GM12878 (cell line): ENCODE results near the gene C1S. TPM values are rescaled to one million over a fixed set of nuclear protein-coding genes. Genes with fewer than 3 reads are reported as not detected.

Source experiments
- CHD1 ChIP-seq: IDR thresholded peaks from 2 replicates; pipeline ENCODE4 v1.6.1; 2012; ENCODE audit warnings: low read depth, low read length, improper control_type of control experiment
- EED ChIP-seq: sonication (generic); IDR thresholded peaks from 2 replicates; pipeline ENCODE4 v1.6.1; 2016; ENCODE audit warnings: antibody characterized with exemption, low read depth
- EZH2 ChIP-seq: IDR thresholded peaks from 2 replicates; pipeline ENCODE4 v1.6.1; 2012; ENCODE audit warnings: low read depth, mild to moderate bottlenecking, control low read depth, inconsistent platforms, low read length, borderline replicate concordance; ENCODE audit not compliant: control insufficient read depth
- HDGF ChIP-seq: fragments of 450-650 bp; IDR thresholded peaks from 2 replicates; pipeline ENCODE4 v1.6.1; 2016; ENCODE audit warnings: antibody characterized with exemption
- JUND ChIP-seq: IDR thresholded peaks from 2 replicates; pipeline ENCODE4 v1.6.1; 2012; ENCODE audit warnings: low read depth, mild to moderate bottlenecking, low read length, improper control_type of control experiment, moderate library complexity
- POU2F2 ChIP-seq: IDR thresholded peaks from 3 replicates; pipeline ENCODE4 v1.6.1; 2011; ENCODE audit warnings: low read depth, mild to moderate bottlenecking, low read length, borderline replicate concordance
- RAD21 ChIP-seq: IDR thresholded peaks from 2 replicates; pipeline ENCODE4 v1.6.1; 2011; ENCODE audit warnings: mild to moderate bottlenecking, low read depth, low read length, moderate library complexity; ENCODE audit not compliant: insufficient read depth
- RUNX3 ChIP-seq: IDR thresholded peaks from 2 replicates; pipeline ENCODE4 v1.6.1; 2012; ENCODE audit warnings: low read length, inconsistent platforms
- polyA plus RNA-seq, 11 experiments: library from polyadenylated mRNA; depleted of rRNA in 4 of 11; unstranded in 6 of 11; stranded (reverse) in 5 of 11; fragments of >200 nt; fragmentation: Nextera tagmentation in 4 of 11; fragmentation: Illumina TruSeq in 1 of 11; extraction: Ambion mirVana in 4 of 11; extraction: Trizol in 1 of 11; gene quantifications; 1 replicate in 1 of 11; 2 replicates in 10 of 11; pipeline versions ENCODE4 v1.2.1 to v1.2.3, GENCODE V29; 2011 to 2016; ENCODE audit warnings: inconsistent platforms in 2 of 11, missing spikeins in 2 of 11, low read depth in 1 of 11
- total RNA-seq, 4 experiments: library from RNA; depleted of rRNA in 3 of 4; stranded (reverse); fragments of >200 nt in 3 of 4; fragmentation: Illumina TruSeq in 1 of 4; extraction: Trizol in 1 of 4; gene quantifications; 2 replicates each; pipeline versions ENCODE4 v1.2.1 to v1.2.3, GENCODE V29; 2013 to 2021
- TF ChIP-seq, protein P1 (sequence below): IDR thresholded peaks from 2 replicates; pipeline ENCODE4 v1.6.1; 2012; ENCODE audit warnings: low read depth, low read length, improper control_type of control experiment
- TF ChIP-seq, protein P2 (sequence below), 3 experiments: IDR thresholded peaks in 2 of 3; conservative IDR thresholded peaks in 1 of 3; 2 replicates each; pipeline ENCODE4 v1.5.1; 2011; ENCODE audit warnings: low read depth in 3 of 3, low read length in 3 of 3, mild to moderate bottlenecking in 3 of 3, control low read depth in 2 of 3, moderate library complexity in 2 of 3, inconsistent platforms in 1 of 3, mixed read lengths in 1 of 3; ENCODE audit not compliant: control insufficient read depth in 2 of 3, insufficient read depth in 1 of 3; ENCODE audit errors: extremely low read depth in 1 of 3
- TF ChIP-seq, protein P3 (sequence below): fragments of 150-350 bp; IDR thresholded peaks from 2 replicates; pipeline ENCODE4 v1.6.1; 2016; ENCODE audit warnings: low read depth, low read length
- TF ChIP-seq, protein P4 (sequence below): fragments of 450-650 bp; IDR thresholded peaks from 2 replicates; pipeline ENCODE4 v1.6.1; 2016; ENCODE audit warnings: mild to moderate bottlenecking
- TF ChIP-seq, protein P5 (sequence below): fragments of 450-650 bp; IDR thresholded peaks from 2 replicates; pipeline ENCODE4 v1.6.1; 2017; ENCODE audit warnings: mild to moderate bottlenecking, moderate library complexity
- TF ChIP-seq, protein P6 (sequence below): fragments of 450-650 bp; IDR thresholded peaks from 2 replicates; pipeline ENCODE4 v1.6.1; 2017; ENCODE audit warnings: low read depth, mild to moderate bottlenecking, moderate library complexity

Gene C1S
- total and polyA plus RNA-seq, 10 of the 15 experiments (the other 5 are each of a cell fraction or from before 2014, with no cell fraction given): 0.10 to 1.4 (median 0.42) TPM

DNA sequence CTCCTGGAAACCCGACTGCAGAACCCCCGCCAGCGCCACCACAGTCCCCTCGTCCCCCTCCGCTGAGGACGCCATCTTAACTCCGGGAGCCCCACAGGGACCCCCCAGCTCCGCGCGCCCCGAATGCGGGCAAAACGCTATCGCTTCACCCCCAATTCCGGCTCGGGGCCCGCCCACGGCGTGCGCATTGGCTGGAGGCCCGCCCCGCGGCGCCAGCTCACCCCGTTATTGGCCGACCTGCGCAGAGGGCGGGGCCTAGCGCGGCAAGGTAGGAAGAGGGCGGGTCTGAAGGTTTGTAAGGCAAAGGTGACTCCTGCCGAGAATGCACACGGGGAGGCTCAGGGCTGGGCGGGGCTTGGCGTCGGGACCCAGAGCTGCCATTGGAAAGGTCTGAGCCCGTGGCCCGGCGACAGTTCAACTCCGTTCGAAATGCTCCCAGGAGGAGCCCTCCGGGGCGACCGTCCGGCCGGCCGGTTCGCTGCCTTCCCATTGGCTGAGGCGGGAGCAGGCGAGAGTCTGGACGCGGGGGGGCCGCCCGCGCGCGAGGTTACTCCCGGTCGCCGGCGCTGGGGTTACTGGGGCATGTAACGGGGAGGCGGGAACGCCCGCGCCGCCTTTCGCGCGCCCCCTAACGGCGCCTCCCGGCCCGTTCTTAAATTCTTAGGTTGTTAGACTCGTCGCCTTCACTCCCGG is 42.0 kb upstream of the C1S start, which contains the start of gene LPCAT3 (continued):
- TF ChIP-seq, protein P1, sequence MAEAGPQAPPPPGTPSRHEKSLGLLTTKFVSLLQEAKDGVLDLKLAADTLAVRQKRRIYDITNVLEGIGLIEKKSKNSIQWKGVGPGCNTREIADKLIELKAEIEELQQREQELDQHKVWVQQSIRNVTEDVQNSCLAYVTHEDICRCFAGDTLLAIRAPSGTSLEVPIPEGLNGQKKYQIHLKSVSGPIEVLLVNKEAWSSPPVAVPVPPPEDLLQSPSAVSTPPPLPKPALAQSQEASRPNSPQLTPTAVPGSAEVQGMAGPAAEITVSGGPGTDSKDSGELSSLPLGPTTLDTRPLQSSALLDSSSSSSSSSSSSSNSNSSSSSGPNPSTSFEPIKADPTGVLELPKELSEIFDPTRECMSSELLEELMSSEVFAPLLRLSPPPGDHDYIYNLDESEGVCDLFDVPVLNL: peak; percentile 72
- TF ChIP-seq CHD1: no peak
- TF ChIP-seq, protein P2, sequence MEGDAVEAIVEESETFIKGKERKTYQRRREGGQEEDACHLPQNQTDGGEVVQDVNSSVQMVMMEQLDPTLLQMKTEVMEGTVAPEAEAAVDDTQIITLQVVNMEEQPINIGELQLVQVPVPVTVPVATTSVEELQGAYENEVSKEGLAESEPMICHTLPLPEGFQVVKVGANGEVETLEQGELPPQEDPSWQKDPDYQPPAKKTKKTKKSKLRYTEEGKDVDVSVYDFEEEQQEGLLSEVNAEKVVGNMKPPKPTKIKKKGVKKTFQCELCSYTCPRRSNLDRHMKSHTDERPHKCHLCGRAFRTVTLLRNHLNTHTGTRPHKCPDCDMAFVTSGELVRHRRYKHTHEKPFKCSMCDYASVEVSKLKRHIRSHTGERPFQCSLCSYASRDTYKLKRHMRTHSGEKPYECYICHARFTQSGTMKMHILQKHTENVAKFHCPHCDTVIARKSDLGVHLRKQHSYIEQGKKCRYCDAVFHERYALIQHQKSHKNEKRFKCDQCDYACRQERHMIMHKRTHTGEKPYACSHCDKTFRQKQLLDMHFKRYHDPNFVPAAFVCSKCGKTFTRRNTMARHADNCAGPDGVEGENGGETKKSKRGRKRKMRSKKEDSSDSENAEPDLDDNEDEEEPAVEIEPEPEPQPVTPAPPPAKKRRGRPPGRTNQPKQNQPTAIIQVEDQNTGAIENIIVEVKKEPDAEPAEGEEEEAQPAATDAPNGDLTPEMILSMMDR (IDR thresholded peaks at IDR 0.05 in 2 of 3, conservative IDR thresholded peaks at IDR 0.05 in 1 of 3; ENCODE audit: control insufficient read depth in 2 of 3, extremely low read depth in 1 of 3, insufficient read depth in 1 of 3, low read depth in 3 of 3, low read length in 3 of 3): peak; percentile 82 to 90 (median 83); a peak in 5 of 6 replicates
- TF ChIP-seq JUND: no peak
- TF ChIP-seq EZH2: no peak
- TF ChIP-seq, protein P3, sequence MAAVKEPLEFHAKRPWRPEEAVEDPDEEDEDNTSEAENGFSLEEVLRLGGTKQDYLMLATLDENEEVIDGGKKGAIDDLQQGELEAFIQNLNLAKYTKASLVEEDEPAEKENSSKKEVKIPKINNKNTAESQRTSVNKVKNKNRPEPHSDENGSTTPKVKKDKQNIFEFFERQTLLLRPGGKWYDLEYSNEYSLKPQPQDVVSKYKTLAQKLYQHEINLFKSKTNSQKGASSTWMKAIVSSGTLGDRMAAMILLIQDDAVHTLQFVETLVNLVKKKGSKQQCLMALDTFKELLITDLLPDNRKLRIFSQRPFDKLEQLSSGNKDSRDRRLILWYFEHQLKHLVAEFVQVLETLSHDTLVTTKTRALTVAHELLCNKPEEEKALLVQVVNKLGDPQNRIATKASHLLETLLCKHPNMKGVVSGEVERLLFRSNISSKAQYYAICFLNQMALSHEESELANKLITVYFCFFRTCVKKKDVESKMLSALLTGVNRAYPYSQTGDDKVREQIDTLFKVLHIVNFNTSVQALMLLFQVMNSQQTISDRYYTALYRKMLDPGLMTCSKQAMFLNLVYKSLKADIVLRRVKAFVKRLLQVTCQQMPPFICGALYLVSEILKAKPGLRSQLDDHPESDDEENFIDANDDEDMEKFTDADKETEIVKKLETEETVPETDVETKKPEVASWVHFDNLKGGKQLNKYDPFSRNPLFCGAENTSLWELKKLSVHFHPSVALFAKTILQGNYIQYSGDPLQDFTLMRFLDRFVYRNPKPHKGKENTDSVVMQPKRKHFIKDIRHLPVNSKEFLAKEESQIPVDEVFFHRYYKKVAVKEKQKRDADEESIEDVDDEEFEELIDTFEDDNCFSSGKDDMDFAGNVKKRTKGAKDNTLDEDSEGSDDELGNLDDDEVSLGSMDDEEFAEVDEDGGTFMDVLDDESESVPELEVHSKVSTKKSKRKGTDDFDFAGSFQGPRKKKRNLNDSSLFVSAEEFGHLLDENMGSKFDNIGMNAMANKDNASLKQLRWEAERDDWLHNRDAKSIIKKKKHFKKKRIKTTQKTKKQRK: no peak
- TF ChIP-seq, protein P4, sequence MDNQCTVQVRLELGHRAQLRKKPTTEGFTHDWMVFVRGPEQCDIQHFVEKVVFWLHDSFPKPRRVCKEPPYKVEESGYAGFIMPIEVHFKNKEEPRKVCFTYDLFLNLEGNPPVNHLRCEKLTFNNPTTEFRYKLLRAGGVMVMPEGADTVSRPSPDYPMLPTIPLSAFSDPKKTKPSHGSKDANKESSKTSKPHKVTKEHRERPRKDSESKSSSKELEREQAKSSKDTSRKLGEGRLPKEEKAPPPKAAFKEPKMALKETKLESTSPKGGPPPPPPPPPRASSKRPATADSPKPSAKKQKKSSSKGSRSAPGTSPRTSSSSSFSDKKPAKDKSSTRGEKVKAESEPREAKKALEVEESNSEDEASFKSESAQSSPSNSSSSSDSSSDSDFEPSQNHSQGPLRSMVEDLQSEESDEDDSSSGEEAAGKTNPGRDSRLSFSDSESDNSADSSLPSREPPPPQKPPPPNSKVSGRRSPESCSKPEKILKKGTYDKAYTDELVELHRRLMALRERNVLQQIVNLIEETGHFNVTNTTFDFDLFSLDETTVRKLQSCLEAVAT: 0 out of 2 replicates have a peak, but pooled peaks have one; percentile 37
- peak; percentile 41 for TF ChIP-seq RAD21
- TF ChIP-seq POU2F2: peak; percentile 37; the same call in 1 of the 3 replicates
- TF ChIP-seq, protein P5, sequence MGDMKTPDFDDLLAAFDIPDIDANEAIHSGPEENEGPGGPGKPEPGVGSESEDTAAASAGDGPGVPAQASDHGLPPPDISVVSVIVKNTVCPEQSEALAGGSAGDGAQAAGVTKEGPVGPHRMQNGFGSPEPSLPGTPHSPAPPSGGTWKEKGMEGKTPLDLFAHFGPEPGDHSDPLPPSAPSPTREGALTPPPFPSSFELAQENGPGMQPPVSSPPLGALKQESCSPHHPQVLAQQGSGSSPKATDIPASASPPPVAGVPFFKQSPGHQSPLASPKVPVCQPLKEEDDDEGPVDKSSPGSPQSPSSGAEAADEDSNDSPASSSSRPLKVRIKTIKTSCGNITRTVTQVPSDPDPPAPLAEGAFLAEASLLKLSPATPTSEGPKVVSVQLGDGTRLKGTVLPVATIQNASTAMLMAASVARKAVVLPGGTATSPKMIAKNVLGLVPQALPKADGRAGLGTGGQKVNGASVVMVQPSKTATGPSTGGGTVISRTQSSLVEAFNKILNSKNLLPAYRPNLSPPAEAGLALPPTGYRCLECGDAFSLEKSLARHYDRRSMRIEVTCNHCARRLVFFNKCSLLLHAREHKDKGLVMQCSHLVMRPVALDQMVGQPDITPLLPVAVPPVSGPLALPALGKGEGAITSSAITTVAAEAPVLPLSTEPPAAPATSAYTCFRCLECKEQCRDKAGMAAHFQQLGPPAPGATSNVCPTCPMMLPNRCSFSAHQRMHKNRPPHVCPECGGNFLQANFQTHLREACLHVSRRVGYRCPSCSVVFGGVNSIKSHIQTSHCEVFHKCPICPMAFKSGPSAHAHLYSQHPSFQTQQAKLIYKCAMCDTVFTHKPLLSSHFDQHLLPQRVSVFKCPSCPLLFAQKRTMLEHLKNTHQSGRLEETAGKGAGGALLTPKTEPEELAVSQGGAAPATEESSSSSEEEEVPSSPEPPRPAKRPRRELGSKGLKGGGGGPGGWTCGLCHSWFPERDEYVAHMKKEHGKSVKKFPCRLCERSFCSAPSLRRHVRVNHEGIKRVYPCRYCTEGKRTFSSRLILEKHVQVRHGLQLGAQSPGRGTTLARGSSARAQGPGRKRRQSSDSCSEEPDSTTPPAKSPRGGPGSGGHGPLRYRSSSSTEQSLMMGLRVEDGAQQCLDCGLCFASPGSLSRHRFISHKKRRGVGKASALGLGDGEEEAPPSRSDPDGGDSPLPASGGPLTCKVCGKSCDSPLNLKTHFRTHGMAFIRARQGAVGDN: 0 out of 2 replicates have a peak, but pooled peaks have one; percentile 35
- peak; percentile 90 for TF ChIP-seq HDGF
- TF ChIP-seq, protein P6, sequence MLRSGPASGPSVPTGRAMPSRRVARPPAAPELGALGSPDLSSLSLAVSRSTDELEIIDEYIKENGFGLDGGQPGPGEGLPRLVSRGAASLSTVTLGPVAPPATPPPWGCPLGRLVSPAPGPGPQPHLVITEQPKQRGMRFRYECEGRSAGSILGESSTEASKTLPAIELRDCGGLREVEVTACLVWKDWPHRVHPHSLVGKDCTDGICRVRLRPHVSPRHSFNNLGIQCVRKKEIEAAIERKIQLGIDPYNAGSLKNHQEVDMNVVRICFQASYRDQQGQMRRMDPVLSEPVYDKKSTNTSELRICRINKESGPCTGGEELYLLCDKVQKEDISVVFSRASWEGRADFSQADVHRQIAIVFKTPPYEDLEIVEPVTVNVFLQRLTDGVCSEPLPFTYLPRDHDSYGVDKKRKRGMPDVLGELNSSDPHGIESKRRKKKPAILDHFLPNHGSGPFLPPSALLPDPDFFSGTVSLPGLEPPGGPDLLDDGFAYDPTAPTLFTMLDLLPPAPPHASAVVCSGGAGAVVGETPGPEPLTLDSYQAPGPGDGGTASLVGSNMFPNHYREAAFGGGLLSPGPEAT: no peak; the same call in 1 of the 2 replicates
- peak; percentile 29; the same call in 1 of the 2 replicates for TF ChIP-seq EED
- TF ChIP-seq RUNX3: peak; percentile 40; the same call in 1 of the 2 replicates
